HT-29 (cell line): ENCODE results near the gene MAN2A1. TPM values are rescaled to one million over a fixed set of nuclear protein-coding genes. Genes with fewer than 3 reads are reported as not detected.

Experiments
- DNase-seq: peaks from one replicate; pipeline ENCODE4 v3.0.0-alpha.2; 2015; ENCODE audit warnings: low spot score
- total RNA-seq: library from RNA; depleted of rRNA; stranded (reverse); fragments of >200 nt; shearing (Covaris generic); gene quantifications from 2 replicates; pipeline ENCODE4 v1.2.3, GENCODE V29; 2014

The MAN2A1 gene
- total RNA-seq, 1 experiment from 2014 or later = 22.8 TPM

DNA sequence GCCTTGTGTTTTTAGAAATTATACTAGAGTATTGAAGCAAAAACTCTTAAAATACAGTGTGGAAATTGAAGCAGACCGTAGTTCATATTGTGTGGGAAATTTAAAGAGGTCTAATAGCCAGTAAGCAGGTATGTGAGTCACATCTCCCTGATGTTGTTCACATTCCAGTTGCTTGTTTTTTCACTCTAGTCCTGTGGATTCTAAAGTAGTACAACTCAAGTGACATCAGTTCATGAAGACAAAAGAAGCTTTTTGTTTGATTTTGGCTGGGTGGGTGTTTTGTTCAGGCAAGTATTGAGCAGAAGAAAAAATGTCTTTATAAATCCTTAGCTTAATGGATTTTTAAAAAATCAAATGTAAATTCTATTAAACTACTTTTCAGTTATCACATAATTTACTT lies 216.2 kb downstream of the MAN2A1 start:
- DNase-seq = no peak

DNA sequence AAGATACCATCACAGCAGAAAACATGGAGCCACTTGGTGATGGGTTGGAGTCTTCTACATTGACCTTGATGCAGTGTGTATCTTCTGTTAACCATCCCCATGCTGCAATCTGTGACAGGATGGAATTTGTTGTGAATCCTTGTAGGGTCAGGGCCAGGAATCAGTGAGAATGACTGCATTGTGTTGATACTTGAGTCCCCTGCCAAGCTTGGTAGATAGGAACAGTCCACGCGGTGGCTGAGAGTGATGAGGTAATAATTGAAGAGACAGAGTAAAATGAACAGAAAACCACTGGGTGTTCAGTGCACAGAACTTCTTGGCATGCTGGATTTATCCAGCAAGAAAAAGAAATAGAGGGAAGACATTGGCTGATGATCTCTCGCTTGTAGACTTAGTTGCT lies 217.5 kb downstream of the MAN2A1 start:
- no peak for DNase-seq

DNA sequence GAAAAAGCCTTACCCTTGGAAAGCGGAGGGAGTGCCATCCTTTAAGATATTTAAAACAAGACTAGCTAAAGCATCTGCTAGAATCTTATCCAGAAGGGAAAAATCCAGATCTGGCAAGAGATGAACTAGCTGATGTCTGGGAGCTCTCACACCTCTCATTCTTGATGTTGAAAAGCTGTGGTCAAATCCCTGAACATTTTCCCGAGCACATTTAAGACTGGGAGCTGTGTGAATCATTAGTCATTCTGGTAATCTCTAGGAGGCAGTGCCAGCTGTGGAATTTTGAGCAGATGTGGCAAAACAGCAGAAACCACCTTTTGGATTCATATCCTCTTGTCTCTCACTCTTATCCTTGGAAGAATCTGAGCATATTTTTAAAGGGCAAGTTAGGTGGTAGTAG lies 218.0 kb downstream of the MAN2A1 start:
- DNase-seq = no peak

GRCh38 chr5:109908366-109908765 lies 218.6 kb downstream of the MAN2A1 start:
- DNase-seq = no peak

GRCh38 chr5:109910874-109911273 lies 221.1 kb downstream of the MAN2A1 start:
- DNase-seq = no peak

DNA sequence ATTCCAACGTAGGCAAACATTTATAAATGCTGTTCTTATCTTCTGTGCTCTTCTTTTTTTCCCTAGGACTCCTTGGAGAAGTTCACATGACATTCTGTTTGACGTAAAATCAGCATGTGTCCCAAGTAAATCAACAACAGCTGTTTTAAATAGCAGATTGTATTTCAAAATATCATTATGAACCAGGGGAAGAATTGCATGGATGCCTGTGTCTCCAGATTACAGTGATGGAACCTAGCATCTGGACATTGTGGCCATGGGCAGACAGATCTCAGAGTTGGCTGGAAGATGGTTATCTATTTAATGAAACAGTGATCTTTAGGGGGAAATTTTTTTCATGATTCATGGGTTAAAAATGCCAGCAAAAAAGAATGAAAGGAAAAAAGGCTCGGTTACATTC lies 222.0 kb downstream of the MAN2A1 start:
- no peak for DNase-seq

DNA sequence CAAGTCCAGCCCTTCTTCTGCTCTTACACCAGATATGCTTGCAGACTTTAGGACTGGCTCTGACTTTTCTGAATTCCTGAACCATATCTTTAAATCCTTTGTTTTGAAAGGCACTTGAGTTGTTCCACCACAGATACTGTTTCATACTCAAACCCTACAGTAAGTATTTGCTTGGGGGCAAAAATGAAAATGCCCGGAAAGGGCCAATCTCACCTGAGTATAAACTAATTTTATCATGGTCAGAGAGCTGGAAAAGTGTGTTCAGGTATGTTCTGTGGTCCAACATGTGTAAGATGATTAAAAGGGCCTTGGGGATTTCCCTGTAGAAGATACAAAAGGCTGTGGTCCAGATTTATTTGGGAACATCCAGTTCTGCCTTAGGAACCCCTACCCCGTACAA lies 225.2 kb downstream of the MAN2A1 start:
- DNase-seq = no peak

- no peak for DNase-seq
Observed at GRCh38 chr5:109916481-109917153, 226.9 kb downstream of the MAN2A1 start.
